Activated T-cell treated with anti-CD3 and anti-CD28 coated beads for 4 hours (primary cell): ENCODE measurements around the gene ACOXL.

Source experiments
- DNase-seq: peaks from one replicate; pipeline ENCODE4 v3.0.0-alpha.2; 2020

ACOXL gene

DNA sequence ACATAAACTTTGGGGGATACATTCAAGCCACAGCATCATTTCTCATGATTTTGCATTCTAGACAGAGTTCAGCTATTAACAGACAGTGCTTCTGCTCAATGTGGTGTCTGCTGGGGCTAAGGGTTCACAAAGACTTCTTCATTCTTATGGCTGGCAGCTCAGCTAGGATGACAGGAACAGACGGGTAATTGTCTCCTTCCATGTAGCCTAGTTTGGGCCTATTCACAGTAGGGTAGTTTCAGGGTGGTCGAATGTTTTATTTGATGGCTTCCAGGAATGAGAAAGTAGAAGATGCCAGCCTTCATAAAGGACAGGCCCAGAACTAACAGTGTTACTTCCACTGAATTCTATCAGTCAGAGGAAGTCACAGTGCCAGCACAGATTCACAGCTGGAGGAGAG lies 362.3 kb downstream of the ACOXL start:
- DNase-seq = no peak

DNA sequence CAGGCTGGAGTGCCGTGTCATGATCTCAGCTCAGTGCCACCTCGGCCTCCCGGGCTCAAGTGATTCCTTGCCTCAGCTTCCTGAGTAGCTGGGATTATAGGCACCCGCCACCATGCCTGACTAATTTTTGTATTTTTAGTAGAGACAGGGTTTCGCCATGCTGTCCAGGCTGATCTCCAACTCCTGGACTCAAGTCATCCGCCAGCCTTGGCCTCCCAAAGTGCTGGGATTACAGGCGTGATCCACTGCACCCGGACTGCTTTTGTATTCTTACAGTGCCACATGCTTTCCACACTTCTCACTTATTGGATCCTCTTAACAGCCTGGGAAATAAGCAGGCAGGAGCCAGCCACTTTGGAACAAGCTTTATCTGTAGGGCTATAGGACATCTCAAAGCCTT lies 363.1 kb downstream of the ACOXL start:
- DNase-seq = no peak

GRCh38 chr2:111099402-111099801 lies 367.0 kb downstream of the ACOXL start:
- DNase-seq = no peak

DNA sequence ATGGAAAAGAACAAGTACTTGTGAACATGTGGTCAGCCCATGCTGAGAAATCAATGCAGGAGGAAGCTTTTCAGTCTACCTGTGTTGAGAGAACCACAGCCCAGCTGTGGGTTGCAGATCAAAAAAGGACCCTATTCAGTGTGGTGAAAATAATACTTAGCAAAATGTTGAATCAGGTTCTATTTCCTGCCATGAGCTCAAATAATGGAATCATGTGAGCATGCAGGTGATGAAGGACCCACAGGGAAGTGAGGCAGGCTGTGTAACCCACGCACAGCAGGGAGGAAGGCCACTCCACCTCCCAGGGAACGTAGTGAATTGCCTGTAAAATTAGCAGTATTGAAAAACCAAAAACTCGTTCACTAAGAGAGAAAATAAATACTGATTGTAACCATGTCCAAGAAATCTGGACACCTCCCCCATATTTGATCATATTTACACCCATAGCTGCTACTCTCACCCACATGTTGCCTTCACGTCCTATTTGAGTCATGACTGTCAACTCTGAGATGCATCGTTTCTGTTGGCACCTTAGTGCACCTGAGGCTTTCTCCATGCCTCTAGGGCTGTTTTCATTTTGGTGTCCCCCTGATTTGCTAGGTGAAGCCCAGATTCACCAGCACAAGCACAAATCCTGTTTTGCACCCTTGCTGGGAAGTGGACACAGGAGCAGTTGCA lies 367.9 kb downstream of the ACOXL start:
- DNase-seq = no peak

DNA sequence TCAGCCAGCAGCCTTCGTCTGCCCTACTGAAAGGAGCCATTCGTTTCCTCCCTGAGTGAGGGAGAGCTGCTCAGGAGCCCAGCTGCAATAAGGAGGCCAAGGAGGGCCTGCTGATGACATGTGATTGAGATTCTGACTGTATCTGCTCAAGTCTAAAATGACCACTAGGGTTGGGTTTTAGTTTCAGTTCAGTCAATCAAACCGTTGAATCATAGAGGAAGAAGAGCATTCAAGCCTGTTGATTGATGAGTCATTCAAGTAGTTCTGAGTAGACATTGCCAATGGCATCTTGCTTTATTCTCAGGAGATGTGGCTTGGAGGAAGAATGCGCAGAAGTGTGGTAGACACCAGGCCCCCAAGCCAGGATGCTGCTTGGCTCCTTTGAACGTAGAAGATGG lies 368.4 kb downstream of the ACOXL start:
- DNase-seq = no peak

- DNase-seq = no peak
Measured at GRCh38 chr2:111101592-111101991, 369.2 kb downstream of the ACOXL start.

DNA sequence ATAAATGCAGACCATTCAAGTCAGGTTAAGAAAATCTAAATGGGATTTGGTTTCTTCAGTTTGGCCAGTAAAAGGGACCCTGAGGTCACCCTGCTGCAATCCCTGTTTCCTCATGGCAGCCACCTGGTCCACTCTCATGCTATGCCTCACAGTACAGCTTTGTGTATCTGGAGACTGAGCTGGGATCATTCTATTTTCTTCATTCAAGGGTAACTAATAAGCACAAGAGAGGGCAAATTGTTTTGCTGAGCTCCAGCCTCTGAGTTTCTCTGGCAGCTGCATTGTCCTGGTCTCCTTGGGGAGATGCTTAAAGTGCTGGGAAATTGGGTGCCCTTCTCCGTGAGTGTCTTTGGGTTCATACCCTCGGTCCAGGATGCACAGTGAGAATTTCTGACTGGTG lies 369.8 kb downstream of the ACOXL start:
- DNase-seq = no peak

- no peak for DNase-seq
Measured at GRCh38 chr2:111105926-111106325, 373.6 kb downstream of the ACOXL start.

GRCh38 chr2:111106706-111107105 lies 374.3 kb downstream of the ACOXL start:
- DNase-seq = no peak

GRCh38 chr2:111108745-111109271 lies 376.4 kb downstream of the ACOXL start:
- no peak for DNase-seq

DNA sequence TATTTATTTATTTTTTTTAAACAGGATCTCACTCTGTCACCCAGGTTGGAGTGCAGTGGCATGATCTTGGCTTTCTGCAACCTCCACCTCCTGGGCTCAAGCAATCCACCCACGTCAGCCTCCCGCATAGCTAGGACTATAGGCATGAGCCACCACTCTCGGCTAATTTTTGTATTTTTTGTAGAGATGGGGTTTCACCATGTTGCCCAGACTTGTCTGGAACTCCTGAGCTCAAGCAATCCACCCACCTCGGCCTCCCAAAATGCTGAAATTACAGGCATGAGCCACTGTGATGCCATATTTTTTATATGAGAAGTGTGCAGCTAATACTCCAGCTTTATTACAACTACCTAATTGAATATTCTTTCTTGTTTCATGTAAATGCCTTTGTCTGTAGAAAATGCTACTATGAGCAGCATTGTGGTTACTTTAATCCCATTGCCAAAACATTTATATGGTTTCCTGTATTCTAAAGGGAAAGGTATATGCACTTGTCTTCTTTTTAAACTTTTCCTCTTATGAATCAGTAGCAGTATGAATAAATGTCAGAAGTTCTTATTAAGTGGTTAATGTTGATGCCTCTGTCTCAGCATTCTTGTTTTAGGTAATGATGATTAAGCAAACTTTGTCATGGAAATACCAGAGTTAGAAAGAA lies 378.9 kb downstream of the ACOXL start:
- no peak for DNase-seq

GRCh38 chr2:111113838-111114237 lies 381.5 kb downstream of the ACOXL start:
- no peak for DNase-seq

DNA sequence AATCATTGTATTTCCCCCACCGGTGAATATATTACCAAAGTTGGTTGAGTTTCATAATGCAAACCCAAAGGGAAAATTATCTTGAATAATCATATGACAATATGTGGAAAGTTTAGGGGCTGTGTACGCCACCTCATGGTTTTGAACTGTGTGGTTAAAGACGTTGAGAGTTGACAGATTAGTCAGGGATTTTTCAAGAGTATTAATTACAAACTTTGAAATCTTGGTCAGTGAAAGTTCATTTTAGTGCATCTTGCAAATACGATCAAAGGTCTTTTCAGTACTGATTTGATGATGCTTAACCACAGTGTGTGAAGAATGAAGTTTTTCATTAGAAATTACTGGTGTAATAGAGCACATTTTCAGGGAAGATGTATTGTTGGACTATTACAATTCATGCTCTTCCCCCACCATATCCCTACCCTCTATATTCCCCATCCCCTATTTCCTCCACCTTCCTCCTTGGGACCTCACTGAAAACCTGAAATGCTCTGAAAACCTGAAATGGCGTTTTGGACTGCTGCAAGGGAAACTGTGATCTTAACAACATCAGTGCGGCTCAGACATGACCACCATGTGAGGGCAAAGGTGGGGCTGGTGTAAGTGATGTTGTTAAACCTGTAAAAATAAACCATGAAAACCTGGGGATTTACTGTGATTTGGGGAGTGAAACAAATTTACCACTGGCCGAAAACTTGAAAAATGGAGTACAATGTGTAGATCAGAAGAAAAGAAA lies 383.8 kb downstream of the ACOXL start:
- no peak for DNase-seq

DNA sequence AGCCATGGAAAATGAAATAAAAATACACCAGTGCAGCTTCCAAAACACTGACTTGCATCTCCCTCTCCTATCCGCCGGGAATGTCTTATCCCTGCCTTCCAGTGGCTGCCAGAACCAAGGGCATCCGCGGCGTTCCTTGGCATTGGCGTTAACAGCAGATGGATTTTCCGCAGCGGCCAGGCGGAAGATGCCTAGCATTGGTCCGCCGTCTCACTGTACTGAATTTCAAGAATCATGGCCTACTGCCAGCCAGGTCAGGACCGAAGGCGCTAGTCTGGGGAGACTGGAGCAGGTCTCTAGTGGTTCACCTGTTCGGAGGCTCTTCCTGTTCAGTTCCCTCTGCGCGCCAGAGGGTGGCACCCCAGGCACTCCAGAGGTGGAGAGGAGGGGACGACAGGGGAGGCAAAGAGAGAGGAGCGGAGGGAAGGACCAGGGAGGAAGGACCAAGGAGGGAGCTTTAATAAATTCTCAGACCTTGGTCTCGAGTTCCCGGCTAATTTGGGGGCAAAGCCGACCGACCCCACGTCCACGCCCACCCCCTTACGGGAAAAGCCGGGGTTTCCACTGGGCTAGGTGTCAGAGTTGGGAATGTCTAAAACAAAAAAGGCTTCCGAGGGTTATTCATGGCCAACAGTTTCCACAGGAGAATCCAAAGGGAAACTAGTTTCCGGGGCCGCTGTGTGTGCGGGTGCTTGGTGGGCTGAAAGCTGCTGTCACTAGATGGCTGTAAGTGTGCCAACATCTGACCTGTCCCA lies 384.6 kb downstream of the ACOXL start:
- peak; percentile 50 for DNase-seq

DNA sequence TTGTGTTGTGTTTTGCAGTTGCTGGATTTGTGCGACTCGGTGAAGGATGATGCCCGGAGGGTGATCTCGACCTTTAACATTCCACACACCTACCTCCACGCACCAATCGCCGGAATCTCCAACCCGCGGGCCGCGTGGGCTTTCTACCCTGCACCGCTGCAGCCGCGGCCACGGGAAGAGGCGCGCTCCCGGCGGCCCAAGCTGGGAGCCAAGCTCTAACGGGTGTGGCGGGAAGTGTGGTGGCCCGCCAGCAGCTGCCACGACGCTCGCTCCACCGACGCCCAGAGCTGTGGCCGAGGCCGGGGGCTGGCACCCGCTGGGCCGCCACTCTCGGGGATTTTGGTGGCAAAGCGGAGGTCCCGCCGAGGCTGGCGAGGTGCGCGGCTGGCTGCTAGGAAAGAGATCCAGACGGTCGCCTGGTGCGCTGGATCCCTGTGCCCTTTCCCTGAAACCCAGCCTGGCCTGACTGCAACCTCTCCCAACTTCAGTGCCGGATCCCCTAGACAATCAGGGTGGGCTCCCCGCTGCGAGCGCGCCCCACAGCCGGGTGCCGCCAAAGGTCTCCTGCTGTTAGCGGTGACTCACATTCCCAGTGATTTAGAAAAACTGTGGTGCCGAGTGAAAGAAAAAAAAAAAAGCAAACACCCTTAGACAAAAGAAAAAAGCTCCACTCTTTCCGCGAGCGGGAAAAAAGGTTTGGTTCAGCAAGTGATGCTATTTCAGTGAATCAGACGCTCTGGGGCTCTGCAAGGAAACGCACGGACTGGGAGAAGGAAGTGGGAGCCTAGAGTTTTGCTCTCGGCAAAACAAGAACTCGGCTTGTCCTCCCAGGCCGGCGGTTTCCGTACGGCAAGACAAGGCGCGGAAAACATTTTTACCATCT lies 385.5 kb downstream of the ACOXL start:
- peak; percentile 11 for DNase-seq

DNA sequence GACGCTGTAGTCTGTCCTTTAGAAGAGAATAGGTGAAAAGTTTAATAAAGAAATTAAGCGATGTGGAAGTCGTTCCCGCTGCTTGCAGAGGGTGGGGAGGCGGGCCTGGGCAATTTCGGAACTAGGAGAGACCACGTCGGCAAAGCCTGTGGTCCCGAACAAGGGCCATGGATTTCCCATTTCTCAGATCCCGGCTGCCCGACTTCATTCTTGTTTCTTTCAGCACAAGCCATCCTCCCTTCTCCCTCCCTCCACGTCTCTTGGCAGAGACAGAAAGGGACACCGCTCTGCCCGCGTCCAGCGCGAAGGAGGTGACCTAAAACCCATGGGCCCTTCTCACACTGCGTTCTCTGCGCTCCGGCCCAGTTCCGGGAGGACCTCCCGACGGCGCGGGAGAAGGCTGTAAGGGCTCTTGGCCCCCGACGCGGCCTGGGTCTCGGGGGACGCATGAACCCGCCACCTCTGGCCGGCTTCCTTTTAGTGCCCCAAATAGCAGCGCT lies 386.2 kb downstream of the ACOXL start:
- no peak for DNase-seq

DNA sequence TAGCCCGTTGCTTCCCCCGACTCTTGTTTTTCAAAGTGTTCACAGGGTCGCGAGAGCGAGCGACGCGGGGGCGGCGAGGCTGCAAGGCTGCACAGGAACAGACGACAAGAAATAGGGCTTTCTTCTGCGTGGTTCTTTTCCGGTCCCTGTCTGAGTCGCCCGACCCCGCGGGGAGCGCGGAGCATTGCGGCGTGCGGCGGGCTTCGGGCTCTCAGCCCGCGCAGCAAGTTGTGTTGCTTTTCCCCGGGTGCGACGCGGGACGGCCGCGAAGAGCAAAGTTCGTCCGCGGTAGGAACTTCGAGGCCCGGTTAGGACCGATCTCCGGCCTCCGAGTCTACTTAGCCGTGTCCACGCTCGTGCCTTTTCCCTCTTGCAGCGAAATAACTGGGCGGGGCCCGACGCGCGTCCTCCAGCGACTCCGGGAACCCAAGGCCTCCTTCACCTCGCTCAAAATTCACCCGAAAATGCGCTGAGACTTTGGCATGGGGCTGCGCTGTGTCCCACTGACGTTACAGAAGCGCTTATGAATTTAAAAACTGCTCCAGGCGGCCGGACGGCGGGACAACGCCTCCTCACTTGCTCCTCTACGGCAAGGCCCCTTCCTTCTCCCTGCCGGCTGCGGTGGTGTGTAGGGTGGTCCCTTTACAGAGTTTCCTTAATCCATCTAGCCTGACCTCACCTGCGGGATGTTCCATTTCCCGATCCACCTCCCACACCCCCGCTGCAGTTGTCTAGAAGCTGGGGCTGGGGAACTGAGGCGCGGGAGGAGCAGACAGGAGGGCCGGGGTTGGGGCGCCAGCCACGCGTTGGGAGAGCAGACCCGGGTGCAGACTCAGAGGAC lies 386.8 kb downstream of the ACOXL start:
- DNase-seq = peak; percentile 29

DNA sequence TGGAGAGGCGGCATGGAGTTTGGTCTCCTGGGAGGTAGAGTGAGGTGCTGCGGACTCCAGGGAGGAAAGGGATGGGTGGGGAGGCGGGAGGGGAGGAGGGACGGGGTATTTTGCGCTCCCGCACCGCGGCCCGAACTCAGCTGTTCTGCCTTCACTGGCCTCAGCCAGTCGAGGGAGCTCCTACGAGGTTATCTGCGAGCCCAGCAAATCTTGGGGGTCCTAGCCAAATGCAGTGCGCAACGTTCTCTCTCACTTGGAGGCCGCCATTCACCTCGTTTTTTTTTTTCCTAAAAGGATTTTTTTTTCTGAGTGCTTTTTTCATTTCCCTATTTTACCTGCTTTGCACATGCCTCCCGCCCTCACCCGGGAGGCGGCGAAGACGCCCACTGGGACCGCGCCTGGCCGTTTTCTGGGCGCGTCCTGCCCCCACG lies 387.5 kb downstream of the ACOXL start:
- no peak for DNase-seq

DNA sequence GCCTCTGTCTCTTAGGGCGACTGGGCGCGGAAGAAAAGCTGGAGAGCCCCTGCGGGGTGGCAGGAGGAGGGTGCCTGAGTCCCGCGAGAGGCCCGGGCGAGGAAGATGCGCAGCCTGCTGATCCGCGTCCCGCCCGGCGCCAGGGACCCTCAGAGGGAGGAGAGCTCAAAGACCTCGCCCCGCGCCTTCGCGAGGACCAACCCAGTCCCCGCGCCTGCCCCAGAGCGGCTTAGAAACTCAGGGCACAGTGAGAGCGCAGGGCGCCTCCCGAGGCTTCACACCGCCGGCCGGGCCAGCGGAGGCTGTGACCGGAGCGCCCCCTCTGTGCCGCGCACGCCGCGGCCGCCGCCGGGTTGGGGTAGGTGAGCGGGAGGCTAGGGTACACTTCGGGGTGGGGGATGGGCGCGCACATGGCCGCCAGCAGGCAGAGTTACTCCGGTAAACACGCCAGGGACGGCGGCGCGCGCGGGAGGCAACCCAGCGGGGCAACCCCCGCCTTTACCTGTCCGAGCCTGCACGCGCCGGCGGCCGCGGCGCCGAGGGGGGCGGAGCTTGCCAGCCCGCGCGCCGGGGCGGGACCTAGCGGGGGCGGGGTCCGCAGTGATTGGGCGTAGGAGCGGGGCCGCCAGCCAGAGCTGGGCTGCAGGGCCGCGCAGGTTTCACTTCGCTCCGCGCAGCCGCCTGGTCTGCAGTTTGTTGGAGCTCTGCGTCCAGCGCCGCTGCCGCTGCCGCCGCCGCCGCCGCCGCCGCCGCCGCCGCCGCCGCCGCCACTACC lies 388.1 kb downstream of the ACOXL start, which contains the start of gene BCL2L11:
Gene BCL2L11, plus strand, starts transcription at position 662 of the 775 bp plus-strand sequence. CDS start 2,832 bp downstream, outside the sequence.
- peak; percentile 86 for DNase-seq
